ENCODE data around the gene SPTBN1.

SPTBN1 gene

DNA sequence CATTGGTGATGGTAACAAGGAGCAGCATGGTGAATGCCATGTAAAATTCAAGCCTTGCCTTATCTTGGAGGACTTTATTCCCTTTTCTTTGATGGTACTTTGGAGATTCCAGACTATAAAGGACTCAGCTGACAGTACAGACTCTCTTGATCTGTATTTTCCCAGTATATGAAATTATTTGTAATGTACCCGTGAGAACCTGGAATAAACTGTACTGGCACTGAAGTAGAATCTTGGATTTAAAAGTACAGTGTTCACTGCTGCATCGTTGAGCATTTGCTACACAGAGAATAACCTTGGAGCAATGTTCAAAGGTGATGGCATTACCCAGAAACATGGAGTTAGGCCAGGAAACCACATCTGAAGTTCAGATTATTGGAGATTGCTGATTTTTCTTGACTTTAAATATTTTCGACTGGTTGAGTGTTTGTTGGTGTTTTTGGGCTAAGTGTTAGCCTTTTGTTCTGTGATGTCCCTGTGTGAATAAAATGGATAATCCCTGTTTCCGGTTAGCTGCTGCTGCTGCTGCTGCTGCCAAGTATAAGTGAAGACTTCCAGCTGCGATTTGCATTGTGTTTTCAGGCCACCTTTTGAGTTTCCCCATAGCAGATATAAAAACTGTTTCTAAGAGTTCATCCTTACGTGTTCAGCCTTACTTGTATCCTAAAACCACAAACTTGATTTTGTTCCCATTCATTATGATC, 122.0 kb downstream of the SPTBN1 start:
- peak; percentile 83 for DNase-seq

DNA sequence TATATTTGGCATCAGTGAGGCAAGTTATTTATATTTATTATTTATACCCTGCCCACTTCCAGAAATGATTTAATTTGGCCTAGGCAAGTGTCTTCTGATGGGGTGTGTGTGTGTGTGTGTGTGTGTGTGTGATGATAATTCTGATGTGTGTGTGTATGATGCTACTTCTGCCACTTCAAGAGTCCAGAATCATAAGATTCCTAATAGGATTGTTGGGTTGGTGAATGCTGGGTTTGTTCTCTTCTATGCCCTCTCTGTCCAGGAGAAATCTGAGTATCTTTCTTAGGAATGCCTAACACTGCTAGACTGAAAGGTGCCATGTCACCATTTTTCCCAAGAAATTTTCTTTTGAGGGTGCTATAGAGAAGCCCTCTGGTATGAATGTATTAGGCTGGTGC, 122.5 kb downstream of the SPTBN1 start:
- DNase-seq, result no peak

DNA sequence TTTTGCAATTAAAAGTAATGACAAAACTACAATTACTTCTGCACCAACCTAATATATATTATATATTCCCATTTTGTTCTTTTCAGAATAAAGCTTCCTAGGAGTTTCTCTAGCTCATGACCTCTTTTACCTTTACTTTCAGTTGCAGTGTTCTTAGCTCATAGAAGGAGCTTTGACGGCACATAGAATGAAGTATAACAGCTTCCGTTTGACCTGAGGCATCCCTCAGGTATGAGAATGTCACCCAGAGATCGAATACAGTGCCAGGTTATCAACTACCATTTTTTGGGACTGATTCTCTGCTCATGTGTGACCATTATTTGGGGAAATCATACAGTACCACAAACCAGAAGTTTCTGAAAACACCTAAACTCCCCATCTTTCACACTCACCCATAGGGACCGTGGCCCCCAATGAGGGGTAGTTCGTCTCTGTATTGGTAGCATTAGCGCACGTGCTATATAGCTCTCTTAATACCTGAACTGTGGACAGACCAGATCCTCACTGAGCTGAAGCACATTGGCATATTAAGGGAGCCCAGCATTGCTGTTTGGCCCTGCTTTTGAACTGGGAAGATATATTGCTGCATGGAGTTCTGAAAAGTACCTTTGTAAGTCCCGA, 123.0 kb downstream of the SPTBN1 start:
- no peak for DNase-seq

DNA sequence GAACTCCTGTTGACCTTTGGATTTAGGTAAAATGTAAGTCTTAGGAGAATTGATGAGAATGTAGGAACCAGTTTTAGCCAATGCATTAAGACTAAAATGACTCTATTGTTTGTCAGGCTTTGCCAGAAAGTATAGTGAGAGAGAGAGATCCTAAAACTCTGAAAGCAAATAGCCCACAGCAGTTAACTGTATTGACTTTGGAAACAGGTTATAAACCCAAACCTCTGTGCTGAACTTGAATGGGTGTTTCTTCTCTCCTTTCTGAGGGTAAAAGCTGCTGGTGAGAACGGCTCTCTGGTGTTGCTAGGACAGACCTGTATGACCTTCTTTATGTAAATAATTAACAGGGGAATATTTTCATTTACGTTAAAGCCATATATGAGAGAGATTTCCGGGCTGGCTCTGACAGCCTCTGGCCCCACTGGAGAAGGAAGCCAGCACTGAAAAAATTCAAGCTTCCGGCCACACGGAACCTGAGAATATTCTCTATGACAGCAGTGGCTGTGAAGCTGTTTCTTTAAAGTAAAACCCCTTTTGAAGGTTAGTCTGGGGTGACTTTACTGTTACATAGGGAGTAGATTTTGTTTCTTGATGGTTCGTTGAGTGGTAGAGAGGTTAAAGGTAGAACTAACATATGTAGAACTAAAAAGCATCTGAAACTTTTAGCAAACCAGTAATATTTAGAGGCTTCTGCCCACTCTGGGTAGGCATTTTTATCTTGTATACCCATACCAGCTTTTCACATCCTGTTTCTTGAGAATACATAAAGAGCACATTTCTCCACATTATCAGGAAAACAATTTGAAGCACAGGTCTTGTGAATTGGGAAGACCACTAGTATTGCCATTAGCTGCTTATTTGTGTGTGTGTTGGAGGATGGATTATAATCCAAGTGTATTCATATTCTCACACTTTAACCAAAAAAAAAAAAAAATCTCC, 123.8 kb downstream of the SPTBN1 start:
- DNase-seq, result no peak

DNA sequence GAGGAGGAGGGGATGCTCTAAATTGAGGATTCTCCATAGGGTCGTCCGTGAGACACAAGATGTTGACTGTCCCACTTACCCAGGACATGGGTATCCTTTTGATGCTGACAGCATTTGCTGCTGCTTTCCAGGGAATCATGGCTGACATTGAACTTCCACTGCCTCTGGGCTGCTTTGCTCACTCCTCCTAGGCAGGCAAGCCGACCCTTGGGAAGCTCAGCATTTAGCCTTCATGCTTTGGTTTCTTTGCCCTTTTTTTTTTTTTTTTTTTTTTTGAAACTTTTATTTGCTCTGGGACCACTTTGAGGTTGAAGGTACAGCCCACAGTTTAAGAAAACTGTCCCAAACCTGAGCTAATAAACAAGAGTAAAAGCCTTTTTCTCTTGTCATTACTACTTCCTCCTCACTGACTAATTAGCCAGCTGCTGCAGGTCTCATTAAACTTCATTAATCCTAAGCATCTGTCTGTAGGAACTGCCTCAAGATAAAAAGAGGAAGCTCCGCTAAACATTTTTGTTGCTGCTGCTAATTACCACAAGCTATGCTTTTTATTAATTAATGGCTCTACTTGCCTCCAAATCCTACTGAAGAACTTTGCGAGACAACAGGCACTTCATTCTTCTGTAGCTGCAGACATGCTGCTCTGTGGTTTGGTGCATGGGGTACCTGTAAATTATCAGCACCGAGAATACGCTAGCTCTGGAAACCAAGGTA, 125.4 kb downstream of the SPTBN1 start:
- no peak for DNase-seq

DNA sequence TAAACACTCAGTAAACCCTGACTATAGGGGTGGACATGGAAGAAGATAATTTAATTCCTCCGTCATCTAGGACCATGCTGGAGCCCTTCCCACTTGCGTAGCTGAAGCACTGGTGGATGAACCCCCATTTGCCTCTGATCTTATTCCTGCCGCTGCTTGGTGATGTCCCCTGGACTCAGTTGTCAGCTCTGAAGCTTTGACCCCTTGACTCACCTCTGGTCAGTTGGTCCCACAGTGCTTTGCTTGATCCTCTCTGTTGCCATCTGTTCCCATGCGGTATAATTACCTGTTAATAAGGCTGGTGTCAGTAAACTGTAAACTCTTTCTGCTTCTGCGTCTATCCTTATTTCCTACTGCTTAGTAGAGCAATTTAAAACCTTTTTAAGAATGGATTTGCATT, 126.9 kb downstream of the SPTBN1 start:
- DNase-seq, result no peak

DNA sequence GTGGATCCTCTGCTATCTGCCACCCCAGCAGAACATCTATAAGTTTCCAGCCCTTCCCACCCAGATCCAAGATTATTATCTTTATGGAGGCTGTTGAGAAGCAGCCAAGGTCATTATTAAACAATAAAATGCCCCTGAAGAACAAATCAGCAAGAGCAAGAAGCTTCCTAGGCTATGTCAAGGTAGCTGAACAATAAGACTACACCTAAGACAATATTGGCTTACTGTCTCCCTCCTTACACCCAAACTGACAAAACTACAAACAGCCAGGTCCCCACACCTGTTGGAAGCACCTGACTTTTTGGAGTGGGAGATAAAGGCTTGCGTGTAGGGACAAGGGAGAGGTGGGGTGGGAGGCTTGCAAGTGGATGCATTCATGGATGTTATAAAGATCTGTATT, 128.5 kb downstream of the SPTBN1 start:
- no peak for DNase-seq

DNA sequence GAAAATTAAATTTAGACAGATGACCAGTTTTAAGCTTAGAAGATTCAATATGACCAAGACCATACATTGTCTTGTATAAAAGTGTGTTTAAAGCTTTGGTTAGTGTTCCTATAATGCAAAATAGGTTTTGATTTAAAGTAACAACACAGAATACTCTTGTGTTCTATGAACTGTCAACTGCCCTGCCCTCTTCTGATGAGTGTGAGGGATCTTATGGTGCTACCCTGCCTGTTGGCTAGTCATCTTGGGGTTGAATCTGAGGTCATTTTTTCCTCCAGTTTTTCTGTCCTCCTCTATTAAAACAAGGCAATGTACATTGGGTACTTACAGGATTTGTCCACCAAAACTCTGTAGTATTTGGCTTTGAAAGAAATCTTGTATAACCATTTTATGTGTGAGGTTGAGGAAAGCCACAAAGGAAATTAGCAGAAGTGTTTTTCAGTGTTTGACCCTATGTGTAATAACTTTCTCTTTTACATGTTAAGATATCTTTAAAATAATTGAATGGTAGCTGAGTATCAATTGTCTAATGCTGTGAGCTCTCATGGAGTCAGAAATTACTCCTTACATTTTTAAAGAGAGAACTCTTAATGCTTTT, 129.1 kb downstream of the SPTBN1 start:
- DNase-seq, result no peak

DNA sequence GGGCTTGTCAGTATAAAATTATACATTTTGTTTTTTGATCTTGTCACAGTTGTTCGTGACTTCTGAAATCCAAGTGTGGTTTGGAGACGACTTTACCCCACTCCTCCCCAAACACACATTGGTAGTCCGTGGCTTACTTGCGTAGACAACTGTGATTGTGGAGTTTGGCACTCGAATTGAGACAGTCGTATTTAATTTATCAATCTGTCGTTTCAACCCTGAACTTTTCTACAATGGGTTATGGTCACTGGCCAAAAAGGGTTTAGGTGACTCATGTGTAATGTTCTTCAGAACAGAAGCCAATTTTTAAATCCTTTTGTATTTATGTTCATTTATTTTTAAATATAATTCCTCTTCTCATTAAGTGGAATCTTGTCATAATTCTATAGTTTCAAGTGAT, 129.9 kb downstream of the SPTBN1 start:
- no peak for DNase-seq

DNA sequence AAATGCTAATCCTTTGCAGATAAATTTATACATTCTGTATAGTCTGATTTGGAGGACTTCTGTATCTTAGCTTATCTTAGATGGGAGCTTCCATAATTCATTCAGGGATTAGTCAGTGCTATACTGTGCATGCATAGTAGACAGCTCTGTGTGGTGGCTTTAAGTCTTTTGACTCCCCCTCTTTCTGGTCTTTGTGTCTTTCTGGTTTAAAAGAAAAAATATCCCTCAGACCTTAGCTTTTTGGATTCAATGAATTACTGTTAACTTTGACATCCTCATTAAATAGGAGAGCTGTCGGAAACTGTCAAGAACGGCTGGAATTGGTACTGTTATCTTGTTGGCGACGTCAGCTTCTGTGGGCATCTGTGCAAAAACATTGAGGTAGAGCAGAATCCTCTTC, 130.4 kb downstream of the SPTBN1 start:
- DNase-seq, result no peak

DNA sequence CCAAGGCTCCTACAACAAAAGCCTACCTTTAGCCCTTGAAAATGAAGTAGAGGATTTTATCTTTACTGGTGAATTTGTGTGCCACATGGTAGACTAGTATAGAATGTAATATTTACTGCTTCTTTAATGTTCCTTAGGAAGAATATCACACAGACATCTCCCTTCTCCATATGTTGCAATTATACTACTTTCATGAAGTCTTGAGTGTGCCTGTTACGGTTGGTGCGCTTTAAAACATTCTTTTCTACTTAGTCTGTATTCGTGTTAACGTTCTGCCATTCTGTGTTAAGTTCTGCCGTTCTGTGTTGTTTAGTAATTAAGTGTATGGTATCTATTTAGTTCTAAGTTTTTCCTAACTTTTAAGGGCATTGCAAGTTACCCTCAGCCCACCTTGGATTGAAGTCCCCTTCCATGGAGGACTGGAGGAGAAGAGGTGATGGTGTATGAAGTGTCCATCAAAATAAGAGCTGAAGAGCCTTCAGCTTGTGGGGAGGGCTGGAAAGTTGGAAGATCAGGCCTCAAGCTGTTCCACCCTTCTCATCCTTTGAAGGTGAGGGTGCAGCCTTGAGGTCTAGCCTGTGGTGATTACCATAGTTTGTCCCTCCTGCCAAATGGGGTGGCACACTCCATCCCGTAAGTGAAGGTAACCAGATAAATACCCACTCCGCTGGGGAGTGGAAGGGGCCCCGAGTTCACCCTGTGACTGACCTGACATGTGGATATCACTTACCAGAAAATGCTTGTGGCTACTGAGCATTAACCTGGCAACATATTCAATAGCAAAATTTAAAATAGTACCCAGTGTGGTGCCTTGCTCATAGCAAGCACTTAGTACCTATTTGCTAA, 131.3 kb downstream of the SPTBN1 start:
- no peak for DNase-seq

DNA sequence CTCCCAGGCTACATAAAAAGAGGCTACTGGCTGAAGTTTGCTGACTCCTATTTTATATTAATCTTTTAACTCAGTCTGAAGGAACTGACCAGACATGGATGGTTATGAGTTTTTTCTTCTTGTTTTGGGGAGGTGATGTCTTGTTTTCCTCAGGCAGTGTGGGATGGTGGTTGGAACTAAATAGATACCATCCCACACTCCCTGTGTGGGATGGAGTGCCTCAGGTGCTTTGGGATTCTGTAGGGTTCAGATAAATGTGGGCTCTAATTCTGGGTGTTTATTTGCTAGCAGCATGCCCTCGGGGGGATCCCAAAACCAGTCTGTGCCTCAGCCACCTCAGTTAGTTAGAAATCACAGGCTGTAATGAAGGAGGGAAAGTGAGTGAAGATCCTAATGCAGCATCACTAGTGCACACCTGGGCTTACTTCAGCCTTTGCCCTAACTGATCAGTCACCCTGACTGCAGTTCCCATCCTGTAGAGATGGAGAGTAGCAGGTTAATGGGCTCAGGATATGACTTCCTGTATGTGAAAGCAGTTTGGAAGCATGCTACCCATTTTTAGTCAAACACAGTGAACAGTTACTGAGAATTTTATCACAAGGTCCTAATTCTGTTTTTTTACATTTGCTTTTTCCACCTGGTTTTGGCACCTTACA, 132.2 kb downstream of the SPTBN1 start:
- DNase-seq, result no peak

DNA sequence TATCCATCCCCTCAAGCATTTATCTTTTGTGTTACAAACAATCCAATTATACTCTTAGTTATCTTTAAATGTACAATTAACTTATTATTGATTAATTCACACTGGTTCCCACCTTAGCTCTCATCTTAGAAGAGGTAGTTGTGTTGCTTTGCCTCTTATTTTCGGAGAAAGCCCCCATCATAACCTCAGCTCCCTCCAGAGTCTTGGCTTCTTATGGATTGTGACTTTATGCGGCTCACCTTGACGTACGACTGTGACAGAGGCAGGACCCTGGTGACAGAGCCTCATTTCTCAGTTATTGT, 132.9 kb downstream of the SPTBN1 start:
- no peak for DNase-seq

DNA sequence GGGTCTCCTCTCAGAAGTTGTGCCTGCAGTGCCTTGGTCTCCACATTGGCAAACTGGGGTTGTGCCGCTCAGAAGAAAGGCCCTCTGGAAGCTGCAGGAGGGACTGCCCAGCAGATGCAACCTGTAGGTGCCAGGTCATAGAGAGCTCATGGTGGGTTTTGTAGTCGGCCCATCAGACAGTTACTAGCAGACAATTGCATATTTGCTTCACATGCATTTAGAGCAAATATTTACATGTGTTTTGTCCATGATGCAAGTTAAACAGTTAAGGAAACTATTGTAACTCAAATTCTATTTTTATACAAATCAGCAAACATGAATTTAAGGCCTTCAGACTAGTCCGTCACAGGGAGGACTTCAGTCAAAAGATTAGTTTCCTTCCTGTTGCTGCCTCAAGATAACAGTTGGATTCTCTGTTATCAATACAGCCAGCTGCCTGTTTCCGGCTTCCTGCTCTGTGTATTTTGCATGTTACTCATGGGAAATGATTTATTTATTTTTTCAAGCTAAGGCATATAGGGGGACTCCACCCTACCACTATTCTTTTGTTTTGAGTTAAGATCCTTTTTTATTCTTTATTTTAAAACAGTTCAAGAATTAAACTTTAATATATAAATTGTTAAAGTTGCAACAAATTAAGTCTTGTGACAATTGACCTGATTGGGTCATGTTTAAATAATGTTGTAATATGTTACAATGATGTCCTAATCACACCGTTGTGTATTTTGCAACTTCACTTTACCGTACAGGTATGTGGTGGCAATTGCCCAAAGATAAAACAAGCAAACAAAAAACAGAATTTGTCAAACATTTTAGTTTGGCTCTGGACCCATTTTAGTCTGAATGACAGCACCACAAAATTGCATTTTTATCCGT, 133.5 kb downstream of the SPTBN1 start:
- no peak for DNase-seq

DNA sequence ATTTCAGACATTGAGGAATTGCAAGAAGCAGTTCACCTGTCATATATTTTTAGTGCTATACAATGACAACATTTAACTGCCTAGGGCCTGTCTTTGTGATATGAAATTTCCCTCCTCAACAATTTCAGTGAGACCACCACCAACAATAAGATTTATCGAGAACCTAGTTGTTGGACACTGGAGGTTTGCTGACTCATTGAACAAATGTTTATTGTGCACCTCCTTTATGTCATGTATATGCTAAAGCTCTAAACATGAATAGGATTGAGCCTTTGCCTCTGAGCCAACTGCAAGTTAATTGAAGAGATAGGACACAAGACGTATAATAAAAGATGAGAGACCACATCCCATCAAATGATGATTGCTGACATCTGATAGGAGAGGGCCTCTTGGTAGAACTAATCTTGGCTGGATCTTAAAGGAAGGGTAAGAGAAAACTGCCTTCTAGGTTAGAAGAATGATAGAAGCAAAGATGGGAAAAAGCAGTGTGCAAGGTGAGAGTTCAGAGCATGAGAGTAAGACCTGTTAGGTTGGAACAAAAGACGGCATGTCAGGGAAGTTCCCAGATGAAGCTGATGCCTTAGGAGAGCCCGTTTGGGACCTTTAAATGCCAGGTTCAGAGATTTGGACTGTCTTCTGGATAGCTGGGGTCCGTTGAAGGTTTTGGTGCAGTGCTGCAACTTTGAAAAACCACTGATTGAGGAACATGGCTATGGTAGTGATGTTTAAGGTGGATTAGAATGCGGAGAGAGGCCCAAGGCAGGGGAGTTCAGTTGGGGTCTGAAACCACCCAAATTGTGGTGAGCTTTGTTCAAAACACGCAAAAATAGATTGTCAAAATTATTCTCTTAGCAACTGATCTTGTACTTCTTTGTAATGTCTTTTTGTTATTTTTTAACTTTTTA, 134.3 kb downstream of the SPTBN1 start:
- no peak for DNase-seq

DNA sequence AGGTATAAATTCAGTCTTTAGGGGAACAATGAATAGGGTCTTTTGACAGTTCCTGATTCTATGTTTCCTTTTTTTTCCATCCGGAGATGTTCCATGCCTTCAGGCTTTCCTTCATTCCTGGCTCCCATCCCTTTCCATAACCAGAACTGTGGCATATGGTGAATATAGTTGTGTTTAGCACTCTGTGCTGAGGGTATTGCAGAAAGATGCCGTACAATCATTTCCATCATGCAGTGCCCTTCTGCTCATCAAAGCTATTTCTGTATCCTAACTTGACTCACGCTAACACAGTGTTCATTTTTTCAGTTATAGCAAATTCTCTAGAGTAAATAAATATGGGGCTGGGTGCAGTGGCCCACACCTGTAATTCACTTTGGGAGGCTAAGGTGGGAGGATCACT, 135.4 kb downstream of the SPTBN1 start:
- DNase-seq, result no peak

DNA sequence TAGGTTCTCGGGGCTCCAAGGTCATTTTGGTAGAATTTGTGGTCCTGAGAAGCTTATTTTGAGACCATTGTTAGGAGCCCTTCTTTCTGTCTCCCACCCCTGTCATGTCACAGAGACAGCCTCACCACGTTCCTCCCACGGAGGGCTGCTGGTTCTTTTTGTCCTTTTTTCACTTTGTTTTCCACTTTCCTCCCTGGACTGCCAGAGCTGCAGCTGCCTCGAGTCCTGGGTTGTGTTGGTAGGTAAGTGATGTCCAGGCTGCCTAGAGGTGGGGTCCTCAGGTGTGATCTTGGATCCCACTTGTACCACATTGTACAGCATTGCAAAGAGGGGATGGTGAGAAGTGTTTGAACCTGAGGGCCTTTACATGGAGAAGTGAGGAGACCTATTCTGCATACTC, 137.1 kb downstream of the SPTBN1 start:
- DNase-seq, result no peak

DNA sequence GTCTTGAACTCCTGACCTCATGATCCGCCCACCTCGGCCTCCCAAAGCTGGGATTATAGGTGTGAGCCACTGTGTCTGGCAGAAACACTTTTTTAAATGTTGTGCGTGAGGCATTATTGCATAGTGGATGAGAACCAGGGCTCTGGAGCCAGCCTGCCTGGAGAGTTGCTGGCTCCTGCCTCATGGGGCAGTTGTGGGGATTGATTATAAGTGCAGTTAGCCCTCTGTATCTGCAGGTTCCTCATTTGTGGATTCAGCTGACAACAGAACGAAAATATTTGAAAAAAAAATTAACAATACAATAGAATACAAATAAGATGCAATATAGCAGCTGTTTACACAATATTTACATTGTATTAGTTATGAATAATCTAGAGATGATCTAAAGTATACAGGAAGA, 137.9 kb downstream of the SPTBN1 start:
- no peak for DNase-seq

DNA sequence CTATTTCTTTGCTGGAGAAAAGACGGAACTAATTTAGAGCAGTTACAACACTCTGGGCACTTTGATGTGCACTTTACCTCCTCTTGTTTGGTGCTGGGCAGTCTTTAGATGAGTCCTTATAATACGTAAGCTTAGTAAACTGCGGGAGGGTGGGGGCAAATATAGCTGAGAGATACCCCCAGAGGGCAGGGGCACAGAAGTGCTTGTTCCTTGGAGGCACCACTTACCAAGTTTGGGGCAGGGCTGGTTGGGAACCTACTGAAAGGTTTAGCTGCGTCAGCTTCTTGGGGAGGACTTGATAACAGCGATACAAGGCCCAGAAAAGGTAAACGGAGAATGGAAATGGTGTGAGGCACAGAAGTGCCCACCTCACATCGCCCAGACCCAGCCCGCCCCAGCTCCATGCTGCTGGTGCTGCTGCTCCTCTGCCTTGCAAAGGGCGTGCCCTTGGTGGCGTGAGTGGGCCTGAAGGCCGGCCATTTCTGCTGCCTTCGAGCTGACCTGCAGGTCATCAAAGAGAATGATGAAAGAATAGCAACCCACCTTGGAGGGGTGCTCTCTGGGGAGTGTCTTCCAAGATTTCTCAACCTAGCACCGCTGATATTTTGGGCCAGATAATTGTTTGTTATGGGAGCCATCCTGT, 139.2 kb downstream of the SPTBN1 start:
- DNase-seq, result no peak

Data from COR-L47 (cell line).